Neural crest cell (in vitro differentiated cells): ENCODE measurements around the gene NDUFA13. TPM values are rescaled to one million over a fixed set of nuclear protein-coding genes. Genes with fewer than 3 reads are reported as not detected.

ENCODE experiments used
- DNase-seq: peaks from one replicate; pipeline ENCODE4 v3.0.0; 2021; ENCODE audit warnings: low read depth, mixed read lengths, low spot score
- H3K27ac Mint-ChIP-seq: one replicate; pipeline ENCODE4 v1.8.0; 2021; ENCODE audit warnings: mild to moderate bottlenecking, mixed read lengths; ENCODE audit not compliant: unreplicated experiment
- H3K27me3 Mint-ChIP-seq: 2 replicates; pipeline ENCODE4 v1.8.0; 2021; ENCODE audit warnings: low read depth, mild to moderate bottlenecking, mixed read lengths
- H3K36me3 Mint-ChIP-seq: 2 replicates; pipeline ENCODE4 v1.8.0; 2021; ENCODE audit warnings: low read depth, mild to moderate bottlenecking, mixed read lengths
- H3K4me1 Mint-ChIP-seq: 2 replicates; pipeline ENCODE4 v1.8.0; 2021; ENCODE audit warnings: mixed read lengths
- H3K4me3 Mint-ChIP-seq: one replicate; pipeline ENCODE4 v1.8.0; 2021; ENCODE audit warnings: mild to moderate bottlenecking, mixed read lengths
- H3K9me3 Mint-ChIP-seq: 2 replicates; pipeline ENCODE4 v1.8.0; 2021; ENCODE audit warnings: mixed read lengths
- CTCF ChIP-seq: fragments of 200-600 bp; sonication (generic); conservative IDR thresholded peaks from 2 replicates; pipeline ENCODE4 v1.5.0; 2021; ENCODE audit warnings: antibody characterized with exemption, mild to moderate bottlenecking
- total RNA-seq: library from RNA; stranded (reverse); gene quantifications from 2 replicates; pipeline ENCODE4 v1.2.1, GENCODE V29; 2021

The NDUFA13 gene
- total RNA-seq, 1 donor from 2014 or later = 389 TPM

GRCh38 chr19:19482809-19483596 is 33.0 kb upstream of the NDUFA13 start:
- peaks cover 18% of the 10 kb centered on the region for H3K4me1 Mint-ChIP-seq
- peak overlapping the region; percentile 96 for H3K27ac Mint-ChIP-seq
- no peaks in the 10 kb centered on the region for H3K9me3 Mint-ChIP-seq
- peak overlapping the region; percentile 34 for H3K4me3 Mint-ChIP-seq
- DNase-seq = no peak
- no peaks in the 10 kb centered on the region for H3K36me3 Mint-ChIP-seq
- TF ChIP-seq CTCF = no peak
- H3K27me3 Mint-ChIP-seq = no peaks in the 10 kb centered on the region

DNA sequence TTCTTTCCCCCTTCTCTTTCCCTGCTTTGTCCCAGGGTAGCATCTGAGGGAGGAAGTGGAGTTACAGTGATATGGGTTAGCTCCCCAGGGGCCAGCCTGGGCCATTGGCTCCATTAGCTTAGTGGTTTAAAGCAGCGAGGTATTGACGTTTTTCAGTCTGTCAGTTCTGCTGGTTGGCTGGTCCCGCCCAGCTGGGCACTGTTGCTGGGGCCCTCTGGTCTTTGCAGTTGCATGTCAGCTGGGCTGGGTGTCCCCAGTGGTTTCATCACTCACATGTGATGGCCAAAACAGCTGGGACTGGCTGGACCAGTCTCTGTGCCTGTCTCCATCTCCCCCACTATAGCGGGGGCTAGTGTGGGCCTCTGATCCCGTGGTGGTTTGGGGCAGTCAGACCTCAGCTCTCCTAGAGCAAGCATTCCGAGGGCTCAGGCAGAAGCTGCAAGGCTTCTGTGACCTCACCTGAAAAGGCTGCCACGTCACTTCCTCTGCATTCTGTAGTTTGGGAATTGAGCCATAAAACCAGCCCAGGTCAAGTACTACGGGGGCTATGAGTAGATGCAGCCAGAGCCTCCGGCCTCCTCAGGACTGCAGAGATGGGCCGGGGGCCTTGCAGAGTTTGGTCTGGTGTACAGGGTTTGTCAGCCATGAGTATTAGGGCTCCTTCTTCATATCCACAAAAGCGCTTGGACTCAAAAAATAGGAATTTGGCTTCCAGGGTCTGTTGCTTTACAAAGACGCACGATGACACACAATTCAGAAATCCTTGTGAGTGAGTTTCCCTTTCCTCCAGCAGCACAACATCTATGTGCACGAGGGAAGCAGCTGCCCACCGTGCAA is 30.6 kb upstream of the NDUFA13 start:
- Mint-ChIP-seq H3K4me1 (peaks cover 39% of the 10 kb centered on the region), H3K27me3 (no peaks in the 10 kb centered on the region), H3K36me3 (no peaks in the 10 kb centered on the region), H3K27ac (peak overlapping the region; percentile 54), H3K4me3 (no peak overlapping the region), H3K9me3 (no peaks in the 10 kb centered on the region)
- no peak for DNase-seq
- no peak for TF ChIP-seq CTCF

DNA sequence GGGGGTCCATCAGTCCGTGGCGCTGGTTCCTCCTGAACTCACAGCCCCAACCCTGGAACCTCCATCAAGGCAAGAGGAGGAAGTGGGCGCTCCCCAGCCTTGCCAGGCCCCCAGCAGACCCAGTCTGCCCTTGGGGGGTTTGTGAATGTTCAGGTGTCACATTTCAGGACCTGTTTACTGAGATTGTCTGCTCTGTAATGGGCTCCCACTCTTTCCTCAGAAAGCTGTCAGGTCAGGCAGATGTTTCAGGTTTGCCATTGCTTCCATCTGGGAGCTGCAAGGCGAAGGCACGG is 30.1 kb upstream of the NDUFA13 start:
- H3K4me3 Mint-ChIP-seq = no peak overlapping the region
- no peaks in the 10 kb centered on the region for H3K27me3 Mint-ChIP-seq
- peaks cover 42% of the 10 kb centered on the region for H3K4me1 Mint-ChIP-seq
- H3K9me3 Mint-ChIP-seq = no peaks in the 10 kb centered on the region
- TF ChIP-seq CTCF = no peak
- no peak for DNase-seq
- no peak overlapping the region for H3K27ac Mint-ChIP-seq
- H3K36me3 Mint-ChIP-seq = no peaks in the 10 kb centered on the region

- no peak for TF ChIP-seq CTCF
- H3K36me3 Mint-ChIP-seq = no peaks in the 10 kb centered on the region
- no peak overlapping the region for H3K4me3 Mint-ChIP-seq
- H3K27me3 Mint-ChIP-seq = no peaks in the 10 kb centered on the region
- no peak overlapping the region for H3K27ac Mint-ChIP-seq
- no peaks in the 10 kb centered on the region for H3K9me3 Mint-ChIP-seq
- peaks cover 42% of the 10 kb centered on the region for H3K4me1 Mint-ChIP-seq
- no peak for DNase-seq
Observed at GRCh38 chr19:19486343-19487076, 29.5 kb upstream of the NDUFA13 start.

DNA sequence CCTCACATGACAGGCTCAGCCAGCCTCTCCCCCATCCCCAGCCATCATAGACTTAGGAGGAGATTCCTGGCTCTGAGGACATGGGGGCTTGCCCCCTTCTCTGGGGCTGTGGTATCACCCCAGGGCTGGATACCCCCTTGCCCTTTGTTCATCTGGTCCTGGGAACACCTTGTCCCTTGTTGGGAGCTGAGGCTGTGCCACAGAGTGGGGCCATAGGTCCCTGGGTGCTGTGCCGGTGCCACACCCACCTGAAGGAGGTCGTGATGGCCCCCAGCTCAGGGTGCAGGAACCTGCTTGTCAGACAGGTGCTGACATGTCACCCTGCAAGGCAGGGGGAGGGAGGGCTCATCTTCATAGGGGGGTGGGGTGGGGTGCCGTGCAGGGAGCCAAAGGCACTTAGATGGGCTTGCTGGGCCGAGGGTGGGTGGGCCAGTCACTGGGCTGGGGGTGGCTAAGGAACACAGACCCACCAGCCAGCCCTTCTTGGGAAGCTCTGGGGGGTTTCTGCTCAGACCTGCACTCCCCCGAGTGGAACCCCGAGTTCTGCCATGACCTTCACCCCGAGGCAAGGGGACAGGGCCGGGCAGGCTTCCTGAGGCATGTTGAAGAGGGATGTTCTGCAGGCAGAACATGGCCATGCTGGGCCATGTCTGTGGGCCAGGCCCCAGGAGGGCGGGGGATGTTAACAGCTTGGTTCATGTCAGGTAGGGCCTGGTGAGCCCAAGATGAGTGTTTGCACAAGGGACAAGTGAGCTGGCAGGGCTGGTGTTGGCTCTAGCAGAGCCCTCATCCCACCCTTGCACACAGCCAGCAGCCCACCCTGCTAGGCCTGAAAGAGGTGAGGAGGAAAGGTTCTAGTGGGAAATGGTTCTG is 28.7 kb upstream of the NDUFA13 start:
- TF ChIP-seq CTCF = no peak
- Mint-ChIP-seq H3K36me3 (no peaks in the 10 kb centered on the region), H3K4me3 (peak overlapping the region; percentile 44), H3K4me1 (peaks cover 42% of the 10 kb centered on the region), H3K27me3 (no peaks in the 10 kb centered on the region), H3K27ac (peak overlapping the region; percentile 81), H3K9me3 (no peaks in the 10 kb centered on the region)
- no peak for DNase-seq
